Panc1 (cell line): ENCODE data around the gene YWHAQ.
"Not testable (repeated sequence)": the region's sequence is repeated elsewhere in the genome, so short reads cannot be mapped to it uniquely, and the experiment has no call there.

ENCODE experiments used
- POLR2AphosphoS5 ChIP-seq: IDR thresholded peaks from 2 replicates; pipeline ENCODE4 v1.6.1; 2012; ENCODE audit warnings: mild to moderate bottlenecking, low read depth, low read length, moderate library complexity
- SIN3A ChIP-seq: IDR thresholded peaks from 2 replicates; pipeline ENCODE4 v1.6.1; 2012; ENCODE audit warnings: low read depth, mild to moderate bottlenecking, low read length, moderate library complexity, borderline replicate concordance; ENCODE audit not compliant: insufficient read depth
- TF ChIP-seq, protein P1 (sequence below): fragments of 450-650 bp; IDR thresholded peaks from 2 replicates; pipeline ENCODE4 v1.5.1; 2017; ENCODE audit warnings: mild to moderate bottlenecking
- TF ChIP-seq, protein P2 (sequence below), 2 experiments: IDR thresholded peaks; 2 replicates each; pipeline ENCODE4 v1.6.1; 2011 to 2012; ENCODE audit warnings: low read depth in 2 of 2, control low read depth in 1 of 2, low read length in 1 of 2, mild to moderate bottlenecking in 1 of 2, moderate library complexity in 1 of 2; ENCODE audit not compliant: insufficient read depth in 1 of 2

DNA sequence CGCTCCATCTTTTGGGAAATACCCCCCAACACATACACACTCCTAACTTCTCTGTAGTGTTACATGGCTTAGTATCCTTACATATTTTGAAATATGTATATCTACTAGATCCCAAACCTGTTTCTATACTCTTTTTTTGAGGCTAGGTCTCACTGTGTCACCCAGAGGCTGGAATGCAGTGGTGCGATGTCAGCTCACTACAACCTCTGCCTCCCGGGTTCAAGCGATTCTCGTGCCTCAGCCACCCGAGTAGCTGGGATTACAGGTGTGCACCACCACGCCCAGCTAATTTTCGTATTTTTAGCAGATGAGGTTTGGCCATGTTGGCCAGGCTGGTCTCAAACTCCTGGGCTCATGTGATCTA, 19.3 kb downstream of the YWHAQ start:
- TF ChIP-seq, protein P1, sequence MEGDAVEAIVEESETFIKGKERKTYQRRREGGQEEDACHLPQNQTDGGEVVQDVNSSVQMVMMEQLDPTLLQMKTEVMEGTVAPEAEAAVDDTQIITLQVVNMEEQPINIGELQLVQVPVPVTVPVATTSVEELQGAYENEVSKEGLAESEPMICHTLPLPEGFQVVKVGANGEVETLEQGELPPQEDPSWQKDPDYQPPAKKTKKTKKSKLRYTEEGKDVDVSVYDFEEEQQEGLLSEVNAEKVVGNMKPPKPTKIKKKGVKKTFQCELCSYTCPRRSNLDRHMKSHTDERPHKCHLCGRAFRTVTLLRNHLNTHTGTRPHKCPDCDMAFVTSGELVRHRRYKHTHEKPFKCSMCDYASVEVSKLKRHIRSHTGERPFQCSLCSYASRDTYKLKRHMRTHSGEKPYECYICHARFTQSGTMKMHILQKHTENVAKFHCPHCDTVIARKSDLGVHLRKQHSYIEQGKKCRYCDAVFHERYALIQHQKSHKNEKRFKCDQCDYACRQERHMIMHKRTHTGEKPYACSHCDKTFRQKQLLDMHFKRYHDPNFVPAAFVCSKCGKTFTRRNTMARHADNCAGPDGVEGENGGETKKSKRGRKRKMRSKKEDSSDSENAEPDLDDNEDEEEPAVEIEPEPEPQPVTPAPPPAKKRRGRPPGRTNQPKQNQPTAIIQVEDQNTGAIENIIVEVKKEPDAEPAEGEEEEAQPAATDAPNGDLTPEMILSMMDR: not testable (repeated sequence)
- not testable (repeated sequence) for TF ChIP-seq POLR2AphosphoS5, SIN3A
- TF ChIP-seq, protein P2, sequence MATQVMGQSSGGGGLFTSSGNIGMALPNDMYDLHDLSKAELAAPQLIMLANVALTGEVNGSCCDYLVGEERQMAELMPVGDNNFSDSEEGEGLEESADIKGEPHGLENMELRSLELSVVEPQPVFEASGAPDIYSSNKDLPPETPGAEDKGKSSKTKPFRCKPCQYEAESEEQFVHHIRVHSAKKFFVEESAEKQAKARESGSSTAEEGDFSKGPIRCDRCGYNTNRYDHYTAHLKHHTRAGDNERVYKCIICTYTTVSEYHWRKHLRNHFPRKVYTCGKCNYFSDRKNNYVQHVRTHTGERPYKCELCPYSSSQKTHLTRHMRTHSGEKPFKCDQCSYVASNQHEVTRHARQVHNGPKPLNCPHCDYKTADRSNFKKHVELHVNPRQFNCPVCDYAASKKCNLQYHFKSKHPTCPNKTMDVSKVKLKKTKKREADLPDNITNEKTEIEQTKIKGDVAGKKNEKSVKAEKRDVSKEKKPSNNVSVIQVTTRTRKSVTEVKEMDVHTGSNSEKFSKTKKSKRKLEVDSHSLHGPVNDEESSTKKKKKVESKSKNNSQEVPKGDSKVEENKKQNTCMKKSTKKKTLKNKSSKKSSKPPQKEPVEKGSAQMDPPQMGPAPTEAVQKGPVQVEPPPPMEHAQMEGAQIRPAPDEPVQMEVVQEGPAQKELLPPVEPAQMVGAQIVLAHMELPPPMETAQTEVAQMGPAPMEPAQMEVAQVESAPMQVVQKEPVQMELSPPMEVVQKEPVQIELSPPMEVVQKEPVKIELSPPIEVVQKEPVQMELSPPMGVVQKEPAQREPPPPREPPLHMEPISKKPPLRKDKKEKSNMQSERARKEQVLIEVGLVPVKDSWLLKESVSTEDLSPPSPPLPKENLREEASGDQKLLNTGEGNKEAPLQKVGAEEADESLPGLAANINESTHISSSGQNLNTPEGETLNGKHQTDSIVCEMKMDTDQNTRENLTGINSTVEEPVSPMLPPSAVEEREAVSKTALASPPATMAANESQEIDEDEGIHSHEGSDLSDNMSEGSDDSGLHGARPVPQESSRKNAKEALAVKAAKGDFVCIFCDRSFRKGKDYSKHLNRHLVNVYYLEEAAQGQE (IDR thresholded peaks at IDR 0.05; ENCODE audit: insufficient read depth in 1 of 2, low read depth in 2 of 2, low read length in 1 of 2): not testable (repeated sequence)
